Measurements from ENCODE around the gene TAOK3.
A peak's percentile ranks its signal among the peaks of the same experiment; 100 is the strongest.

The TAOK3 gene

GRCh38 chr12:118188690-118189371, 183.9 kb downstream of the TAOK3 start:
- FAIRE-seq (peak; percentile 88), DNase-seq (ENCODE audit: insufficient read length, low spot score) (no peak)
- no peak for TF ChIP-seq CTCF (IDR thresholded peaks at IDR 0.05; ENCODE audit: insufficient read depth, missing control alignments)

DNA sequence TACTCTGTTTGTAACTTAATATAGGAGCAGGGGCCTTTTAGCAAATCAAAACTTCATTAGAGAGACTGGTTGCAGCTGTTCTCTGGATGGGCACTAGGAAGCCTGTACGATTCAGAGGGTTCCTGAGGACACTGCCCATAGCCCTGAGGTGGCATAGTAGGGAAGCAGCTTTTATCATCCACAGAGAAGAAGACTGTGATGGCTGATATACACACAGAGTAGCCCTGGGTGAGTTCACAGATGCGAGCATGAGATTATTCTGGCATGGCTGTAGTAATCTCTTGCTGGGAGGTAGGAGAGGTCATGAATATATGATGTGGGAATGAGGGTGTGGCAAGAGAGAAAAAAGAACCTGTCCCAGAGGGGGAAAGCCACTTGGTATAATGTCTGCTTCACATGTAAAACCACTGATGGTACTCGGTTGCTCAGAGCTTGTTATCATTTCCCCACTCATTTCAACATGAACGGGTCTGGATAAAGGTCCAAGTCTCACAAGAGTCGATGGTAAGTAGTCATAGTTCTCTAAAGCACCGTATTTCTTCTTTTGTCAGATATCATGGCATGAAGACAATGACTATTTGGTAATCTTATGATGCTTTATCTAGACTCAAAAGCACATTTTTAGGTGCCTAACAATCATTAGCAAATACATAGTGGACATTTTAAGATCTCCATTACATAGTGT, 184.8 kb downstream of the TAOK3 start:
- FAIRE-seq (peak; percentile 64), DNase-seq (ENCODE audit: insufficient read length, low spot score) (no peak)
- TF ChIP-seq CTCF (IDR thresholded peaks at IDR 0.05; ENCODE audit: insufficient read depth, missing control alignments) = no peak

DNA sequence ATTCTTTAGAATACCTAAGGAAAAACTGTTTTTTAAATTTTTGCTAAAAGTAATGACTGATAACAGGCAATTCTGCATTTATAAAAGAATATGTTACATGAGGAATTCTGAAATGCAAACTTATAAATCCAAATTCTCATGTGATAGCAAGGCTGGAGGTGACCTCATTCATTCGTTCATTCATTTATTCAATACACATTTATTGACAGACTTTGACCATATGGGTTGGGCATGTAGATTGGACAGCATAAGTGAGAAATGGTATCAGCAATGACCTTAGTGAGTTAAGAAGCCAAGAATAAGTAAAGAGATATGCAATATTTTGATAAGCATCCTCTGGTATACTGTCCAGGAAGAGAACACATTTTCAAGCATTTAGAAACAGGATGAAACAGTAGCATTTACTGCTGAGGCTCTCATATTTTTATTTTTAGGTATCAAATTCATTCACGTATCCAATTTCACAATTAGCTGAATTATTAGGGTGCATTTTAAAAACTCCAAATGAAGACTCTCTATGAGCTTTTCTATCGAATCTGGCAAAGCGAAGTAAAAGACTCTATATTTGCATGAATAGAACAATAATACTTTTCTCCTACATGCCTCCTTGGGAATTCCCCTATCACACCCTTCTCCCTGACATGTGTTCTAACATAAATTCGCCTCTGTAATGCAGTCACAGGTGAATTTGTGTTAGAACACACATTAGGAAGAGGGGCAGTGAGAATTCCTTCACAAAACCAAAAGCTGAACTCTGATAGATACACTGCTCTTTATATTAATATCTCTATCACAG, 186.9 kb downstream of the TAOK3 start:
- no peak for TF ChIP-seq CTCF (IDR thresholded peaks at IDR 0.05; ENCODE audit: insufficient read depth, missing control alignments)
- DNase-seq (ENCODE audit: insufficient read length, low spot score) (no peak), FAIRE-seq (no peak)

DNA sequence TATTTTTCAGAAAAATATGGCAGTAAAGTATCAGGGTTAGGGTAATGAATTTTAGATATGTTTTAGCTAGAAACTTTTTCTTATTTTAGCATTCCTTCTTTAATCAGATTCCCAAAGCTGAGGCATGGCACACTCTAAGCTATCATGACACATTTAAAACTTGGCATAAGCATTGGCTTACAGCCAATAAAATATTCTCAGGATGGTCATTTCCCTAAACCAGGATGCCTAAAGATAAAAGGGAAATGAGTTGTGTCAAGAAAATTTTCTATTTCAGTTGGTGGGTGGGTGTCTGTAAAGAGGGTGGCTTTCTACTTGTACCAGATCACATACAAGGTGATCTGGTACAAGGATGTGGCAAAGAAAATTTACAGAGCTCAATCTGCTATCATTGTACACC, 189.0 kb downstream of the TAOK3 start:
- TF ChIP-seq CTCF (IDR thresholded peaks at IDR 0.05; ENCODE audit: insufficient read depth, missing control alignments) = no peak
- DNase-seq (ENCODE audit: insufficient read length, low spot score) = no peak
- no peak for FAIRE-seq

DNA sequence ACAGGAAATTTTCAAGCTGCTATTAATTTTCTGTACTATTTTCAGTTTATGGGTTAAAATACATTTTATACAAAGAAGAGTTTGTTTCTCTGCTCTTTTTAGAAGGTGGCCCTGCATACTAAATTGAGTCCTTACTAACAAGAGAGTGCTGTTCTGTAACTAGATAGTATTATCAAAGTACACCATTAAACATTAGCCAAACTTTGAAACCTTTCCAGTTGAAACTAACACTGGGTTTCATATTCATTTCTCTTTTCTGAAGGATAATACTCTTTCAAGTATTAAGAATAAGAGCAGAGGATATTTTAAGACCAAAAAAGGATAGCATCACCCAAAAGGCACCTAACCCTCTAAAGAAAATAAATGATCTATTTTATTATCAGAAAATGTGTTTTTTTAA, 189.6 kb downstream of the TAOK3 start:
- FAIRE-seq = no peak
- DNase-seq (ENCODE audit: insufficient read length, low spot score) = no peak
- no peak for TF ChIP-seq CTCF (IDR thresholded peaks at IDR 0.05; ENCODE audit: insufficient read depth, missing control alignments)

DNA sequence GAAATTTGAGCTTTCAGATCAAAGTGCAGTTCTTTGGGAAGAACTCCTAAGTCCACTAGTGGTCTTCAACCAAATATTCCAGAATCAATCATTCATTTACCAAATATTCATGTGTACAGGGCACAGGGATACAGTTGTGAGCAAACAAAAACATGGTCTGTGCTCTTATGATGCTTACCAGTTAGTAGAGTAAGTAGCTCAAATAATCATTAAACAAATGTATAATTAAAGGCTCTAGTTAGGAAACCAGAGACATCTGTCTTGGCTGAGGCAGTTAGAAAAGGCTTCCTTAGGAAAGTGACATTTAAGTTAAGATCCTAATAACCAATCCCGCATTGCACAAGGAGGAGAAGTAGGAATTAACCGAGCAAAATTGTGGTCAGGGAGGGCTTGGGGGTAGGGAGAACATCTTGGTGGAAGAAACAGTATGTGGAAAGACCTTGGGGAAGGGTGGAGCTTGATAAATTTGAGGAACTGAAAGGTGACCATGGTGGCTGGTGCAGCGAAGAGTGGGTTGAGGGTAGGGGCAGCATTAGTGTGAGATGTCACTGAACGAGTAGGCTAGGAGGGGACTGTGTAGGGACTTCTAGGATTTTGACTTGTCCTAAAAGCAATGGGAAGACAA, 196.8 kb downstream of the TAOK3 start:
- no peak for TF ChIP-seq CTCF (IDR thresholded peaks at IDR 0.05; ENCODE audit: insufficient read depth, missing control alignments)
- DNase-seq (ENCODE audit: insufficient read length, low spot score) = no peak
- no peak for FAIRE-seq

All from D721Med (cell line).